D341Med (cell line): Measurements from ENCODE around the gene HSPA1L.
A peak's percentile ranks its signal among the peaks of the same experiment; 100 is the strongest.

Source experiments
- DNase-seq: peaks from one replicate; pipeline ENCODE4 v3.0.0; 2012; ENCODE audit warnings: low spot score

Gene HSPA1L

GRCh38 chr6:31781244-31782125 lies 33.6 kb downstream of the HSPA1L start:
- DNase-seq = no peak

- peak; percentile 12 for DNase-seq
These were observed 34.4 kb downstream of the HSPA1L start for GRCh38 chr6:31780507-31781243.

DNA sequence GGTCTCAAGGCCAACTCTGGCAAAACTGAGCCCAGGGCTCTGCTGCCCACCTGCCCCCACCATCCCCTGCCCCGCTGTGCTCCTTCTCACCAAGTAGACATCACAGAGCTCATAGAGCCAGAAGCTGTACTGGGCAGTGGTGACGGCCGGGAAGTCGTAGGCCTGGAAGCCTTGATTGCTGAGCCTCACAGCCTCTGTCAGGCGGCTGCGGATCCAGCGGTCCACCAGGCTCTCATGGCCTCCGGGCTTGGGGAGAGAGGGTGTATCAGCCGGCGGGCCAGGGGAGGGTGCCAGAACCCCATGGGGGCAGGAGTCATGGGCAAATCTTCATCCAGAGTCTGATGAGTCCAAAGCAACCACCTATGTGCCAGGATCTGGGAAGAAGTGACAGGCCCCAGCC lies 35.2 kb downstream of the HSPA1L start:
- peak; percentile 24 for DNase-seq

DNA sequence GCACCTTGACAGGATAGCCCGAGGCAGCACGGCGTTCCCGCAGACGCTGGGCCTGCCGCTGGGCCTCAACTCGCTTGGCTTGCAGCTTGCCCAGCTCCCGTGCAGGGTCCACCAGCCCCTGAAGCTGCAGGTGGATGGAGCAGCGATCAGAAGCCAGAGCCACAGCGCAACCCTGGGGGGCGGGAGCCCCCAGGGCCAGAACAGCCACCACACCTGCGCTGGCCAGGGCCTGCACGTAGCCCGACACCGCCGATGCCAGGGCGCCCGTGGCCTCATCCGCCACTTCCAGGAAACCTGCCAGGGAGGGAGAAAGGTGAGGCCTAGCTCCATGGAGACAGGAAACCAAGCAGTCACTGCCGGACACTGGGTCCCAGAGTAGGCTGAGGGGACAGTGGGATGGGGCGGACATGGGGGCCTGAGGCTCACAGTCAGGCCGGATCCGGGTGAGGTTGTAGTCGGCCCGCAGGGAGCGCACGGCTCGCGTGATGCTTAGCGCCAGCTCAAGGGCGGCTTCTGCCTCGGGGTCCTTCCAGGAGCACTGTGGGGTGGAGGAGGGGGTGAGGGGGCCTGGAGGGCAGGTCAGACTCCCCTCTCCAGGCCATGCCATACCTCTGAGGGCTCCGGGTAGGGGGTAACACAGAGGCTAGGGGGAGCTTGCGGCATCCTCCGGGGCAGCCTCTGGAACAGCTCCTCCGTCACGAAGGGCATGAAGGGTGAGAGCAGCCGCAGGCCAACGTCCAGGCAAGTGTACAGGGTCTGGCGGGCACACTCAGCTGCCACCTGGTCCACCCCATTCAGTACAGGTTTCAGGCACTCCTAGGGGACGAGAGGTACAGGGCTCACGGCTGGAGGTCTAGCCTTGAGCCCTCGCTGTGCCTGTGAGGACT lies 35.8 kb downstream of the HSPA1L start:
- DNase-seq = peak; percentile 26

GRCh38 chr6:31778193-31778592 lies 36.9 kb downstream of the HSPA1L start:
- no peak for DNase-seq

DNA sequence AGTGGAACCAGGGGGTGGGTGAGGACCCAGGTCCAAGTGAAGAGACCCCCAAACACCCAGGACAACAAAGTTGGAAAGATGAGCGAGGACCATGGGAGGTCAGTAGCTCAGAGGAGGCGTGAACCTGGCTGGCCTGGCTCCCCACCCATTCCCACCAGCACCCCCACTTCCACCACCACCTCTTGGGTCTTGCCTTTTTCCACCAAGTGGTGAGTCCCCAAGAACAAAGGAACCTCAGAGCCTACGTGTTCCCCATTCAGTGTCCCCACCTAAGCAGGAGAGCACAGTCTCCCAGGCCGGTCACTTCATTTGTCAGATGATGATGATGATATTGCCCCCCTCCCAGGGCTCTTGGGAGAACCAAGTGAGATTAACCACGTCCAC lies 37.4 kb downstream of the HSPA1L start:
- DNase-seq = no peak

GRCh38 chr6:31776989-31777666 lies 38.0 kb downstream of the HSPA1L start, which contains the start of gene VWA7:
Gene VWA7, minus strand, starts transcription at chr6:31777328. Its CDS starts 549 bp downstream, at chr6:31776779.
- DNase-seq = no peak

DNA sequence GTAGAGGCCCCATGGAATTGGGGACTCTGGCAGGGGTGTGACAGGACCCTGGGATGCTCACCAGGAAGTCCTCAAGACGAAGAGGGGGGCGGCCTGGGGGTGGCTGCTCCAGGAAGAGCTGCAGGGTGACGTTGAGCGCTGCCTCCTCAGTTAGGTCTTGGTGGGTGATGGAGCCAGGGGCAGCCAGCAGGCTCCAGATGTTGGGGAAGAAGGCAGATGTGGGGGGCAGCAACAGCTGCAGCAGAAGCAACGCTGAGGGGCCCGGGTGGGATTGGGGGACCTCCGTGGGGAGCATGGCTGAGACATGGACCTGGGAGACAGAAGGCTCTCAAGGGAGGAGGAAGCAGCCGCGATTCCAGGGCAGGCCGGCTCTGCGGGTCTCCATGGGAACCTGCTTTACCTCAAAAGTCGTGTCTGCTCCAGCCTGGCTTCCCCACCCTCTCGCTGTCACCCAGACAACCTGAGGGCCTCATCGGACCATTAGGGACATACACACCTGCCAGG lies 38.5 kb downstream of the HSPA1L start:
- DNase-seq = no peak

DNA sequence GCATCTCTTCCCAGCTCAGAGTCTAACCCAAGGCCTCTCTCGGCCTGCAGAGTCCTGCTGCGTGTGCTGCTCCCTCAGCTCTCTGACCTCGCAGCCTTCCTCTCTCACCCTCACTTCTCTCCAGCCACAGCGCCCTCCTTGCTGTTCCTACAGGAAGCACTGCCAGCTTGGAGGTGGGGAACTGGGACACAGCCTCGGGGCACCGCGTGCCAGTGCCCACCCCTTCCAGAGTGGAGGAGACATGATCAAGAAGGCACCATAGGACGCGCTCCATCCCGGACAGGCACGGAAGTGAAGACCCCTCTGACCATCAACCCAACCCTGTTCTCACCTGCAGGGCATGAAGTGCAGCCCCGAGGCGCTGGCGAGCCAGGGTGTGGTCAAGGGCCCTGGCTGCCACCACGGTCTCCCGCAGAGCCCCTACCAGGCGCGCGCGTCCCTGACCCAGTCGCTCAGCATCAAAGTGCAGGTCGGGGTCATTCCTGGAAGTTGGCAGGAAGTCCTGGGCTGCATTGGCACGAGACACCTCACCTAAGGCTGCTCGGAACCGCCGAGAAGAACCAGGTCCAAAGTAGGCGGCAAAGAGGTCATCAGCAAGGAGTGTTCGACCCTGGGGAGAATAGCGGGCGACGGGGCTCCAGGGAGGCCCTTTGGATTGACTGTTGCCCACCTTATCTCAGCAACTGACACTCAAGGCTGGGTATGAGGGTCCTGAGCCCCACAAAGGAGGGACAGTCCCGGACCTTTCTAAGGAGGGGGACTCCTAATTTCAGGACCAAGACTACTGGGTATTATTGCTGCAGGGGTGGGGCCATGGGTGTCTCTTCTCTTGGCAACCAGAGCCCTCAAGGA lies 39.2 kb downstream of the HSPA1L start:
- DNase-seq = no peak

GRCh38 chr6:31775184-31775583 lies 39.9 kb downstream of the HSPA1L start:
- no peak for DNase-seq

DNA sequence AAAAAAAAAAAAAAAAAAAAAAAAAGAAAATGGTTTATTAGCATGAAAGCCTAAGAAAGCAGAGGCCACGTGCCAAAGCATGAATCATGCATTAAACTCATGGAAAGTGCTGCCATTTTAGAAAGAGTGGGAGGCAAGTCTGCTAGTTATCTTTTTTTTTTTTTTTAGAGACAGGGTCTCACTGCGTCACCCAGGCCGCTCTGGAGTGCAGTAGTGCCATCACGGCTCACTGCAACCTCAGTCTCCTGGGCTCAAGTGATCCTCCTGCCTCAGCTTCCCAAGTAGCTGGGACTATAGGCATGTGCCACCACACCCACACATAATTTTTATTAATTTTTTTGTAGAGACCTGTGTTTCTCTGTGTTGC lies 43.1 kb downstream of the HSPA1L start:
- no peak for DNase-seq

DNA sequence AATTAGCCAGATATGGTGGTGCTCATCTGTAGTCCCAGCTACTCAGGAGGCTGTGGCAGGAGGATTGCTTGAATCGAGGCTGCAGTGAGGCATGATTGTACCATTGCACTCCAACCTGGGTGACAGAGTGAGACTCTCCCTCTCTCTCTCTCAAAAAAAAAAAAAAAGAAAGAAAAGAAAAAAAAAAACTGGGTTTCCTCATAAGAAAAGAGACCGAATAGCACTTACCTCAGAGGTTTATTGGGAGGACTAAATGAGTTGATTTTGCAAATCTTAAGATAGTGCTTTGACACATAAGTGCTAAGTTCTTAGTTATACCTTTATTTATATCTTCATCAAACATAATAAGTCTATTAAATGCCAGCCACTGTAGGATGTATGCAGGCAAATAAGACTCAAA lies 44.2 kb downstream of the HSPA1L start:
- no peak for DNase-seq

- peak; percentile 91 for DNase-seq
These were observed 45.3 kb downstream of the HSPA1L start for GRCh38 chr6:31769684-31770371.

DNA sequence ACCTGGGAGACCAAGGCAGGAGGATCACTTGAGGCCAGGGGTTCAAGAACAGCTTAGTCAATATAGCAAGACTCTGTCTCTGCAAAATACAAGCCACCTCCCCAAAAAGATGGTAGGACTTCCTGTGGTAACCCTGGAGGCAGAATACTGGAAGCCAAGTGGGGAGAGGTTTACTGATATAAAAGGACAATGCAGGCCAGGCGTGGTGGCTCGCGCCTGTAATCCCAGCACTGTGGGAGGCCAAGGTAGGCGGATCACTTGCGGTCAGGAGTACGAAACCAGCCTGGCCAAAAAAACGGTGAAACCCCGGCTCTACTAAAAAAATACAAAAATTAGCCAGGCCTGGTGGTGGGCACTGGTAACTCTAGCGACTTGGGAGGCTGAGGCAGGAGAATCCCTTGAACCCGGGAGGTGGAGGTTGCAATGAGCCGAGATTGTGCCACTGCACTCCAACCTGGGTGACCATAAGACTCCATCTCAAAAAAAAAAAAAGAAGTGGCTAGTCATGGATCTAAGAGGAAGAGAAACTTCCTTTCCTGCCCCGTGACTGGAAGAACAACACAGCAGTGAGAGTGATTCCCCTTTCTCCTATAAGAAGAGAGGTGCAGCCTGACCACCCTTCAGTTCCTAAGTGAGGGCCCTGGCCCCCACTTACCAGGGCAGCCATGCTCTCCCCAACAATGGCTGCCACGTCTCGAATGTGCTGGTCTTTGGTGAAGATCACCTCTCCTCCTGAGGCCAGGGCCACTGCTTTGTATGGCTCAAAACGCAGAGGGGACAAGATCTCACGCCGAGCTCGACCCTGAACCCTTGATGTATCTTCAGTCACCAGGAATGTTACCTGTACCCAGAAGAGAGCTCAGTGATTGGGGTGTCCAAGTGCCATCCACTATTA lies 46.5 kb downstream of the HSPA1L start:
- DNase-seq = no peak

- DNase-seq = no peak
These were observed 47.9 kb downstream of the HSPA1L start for GRCh38 chr6:31767096-31767645.

DNA sequence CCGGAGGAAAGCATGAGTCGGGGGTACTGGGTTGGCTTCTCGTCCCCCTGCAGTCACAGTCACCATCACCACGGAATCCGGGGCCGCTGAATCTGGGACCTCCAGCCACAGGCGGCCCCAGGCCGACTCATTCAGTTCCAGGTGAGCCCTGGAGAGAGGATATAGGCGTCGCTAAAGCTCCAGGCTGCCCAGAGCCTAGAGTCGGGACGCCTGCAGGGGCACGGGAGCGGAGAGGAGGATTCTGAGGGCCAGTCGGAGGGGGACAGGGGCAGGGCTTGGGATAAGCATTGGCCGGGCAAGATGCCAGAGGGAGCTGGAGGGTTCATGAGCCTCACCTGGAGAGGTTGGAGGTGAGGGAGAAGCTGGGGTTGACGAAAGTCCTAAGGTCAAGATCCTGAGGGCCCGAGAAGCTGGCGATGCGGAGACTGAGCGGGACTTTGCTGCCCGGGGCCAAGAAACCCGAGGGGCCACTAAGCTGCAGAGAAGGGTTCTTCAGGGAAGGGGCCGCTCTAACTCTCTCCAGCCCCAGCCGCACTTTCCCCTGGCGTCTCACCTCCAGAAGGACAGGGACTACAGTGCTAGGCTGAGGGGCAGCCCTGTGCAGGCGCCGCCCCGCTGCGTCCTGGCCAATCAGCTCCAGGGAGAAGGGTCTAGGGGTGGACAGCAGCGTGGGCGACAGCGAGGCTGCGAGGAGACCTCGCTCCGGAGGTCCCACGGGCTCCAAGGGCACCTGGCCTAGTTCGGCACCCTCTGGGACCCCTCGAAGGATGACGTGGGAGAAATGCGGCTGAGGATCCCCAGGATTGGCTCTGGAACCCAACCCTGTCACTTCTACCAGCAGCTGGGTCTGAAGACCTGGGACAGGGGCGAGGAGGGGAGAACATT lies 48.9 kb downstream of the HSPA1L start:
- no peak for DNase-seq

DNA sequence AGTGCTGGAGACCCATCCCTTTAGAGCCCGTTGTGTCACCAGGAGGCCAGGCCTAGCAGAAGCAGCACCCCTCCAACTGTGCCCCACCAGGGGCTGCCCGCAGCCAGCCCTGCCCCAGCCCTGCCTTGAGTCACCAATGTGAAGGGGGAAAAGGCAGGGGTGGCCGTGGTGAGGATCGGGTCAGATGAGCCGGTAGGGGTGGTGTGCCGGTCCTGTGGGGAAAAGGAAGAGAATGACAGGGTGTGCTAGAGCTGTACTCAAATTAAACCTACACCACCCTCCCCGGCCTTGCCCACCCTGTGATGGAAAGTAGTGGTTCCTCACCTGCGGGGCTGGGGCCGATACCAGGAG lies 49.5 kb downstream of the HSPA1L start:
- DNase-seq = no peak

DNA sequence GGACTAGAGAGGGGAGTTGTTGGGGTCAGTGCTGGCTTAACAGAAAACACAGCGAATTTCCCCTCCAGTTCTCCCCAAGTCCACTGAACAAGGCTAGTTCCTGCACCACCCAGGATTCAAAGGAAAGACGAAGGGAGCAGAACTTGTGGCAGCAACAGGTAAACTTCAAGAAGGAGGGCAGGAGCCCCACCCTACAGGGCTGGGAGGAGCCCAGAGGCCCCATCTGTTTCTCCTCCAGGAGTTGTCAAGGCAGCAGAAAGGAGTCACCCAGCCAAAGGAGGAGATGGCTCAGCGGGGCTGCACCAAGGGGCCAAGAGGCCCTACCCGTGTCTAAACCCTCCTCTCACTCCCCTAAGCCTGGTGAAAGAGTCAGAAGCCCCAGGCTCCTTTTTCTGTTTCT lies 50.9 kb downstream of the HSPA1L start:
- no peak for DNase-seq
